OCI-LY7 (cell line): ENCODE results near the gene COLQ.

Experiments used
- EZH2phosphoT487 ChIP-seq: fragments of 200-600 bp; sonication (generic); IDR thresholded peaks from 2 replicates; pipeline ENCODE4 v1.6.1; 2018; ENCODE audit warnings: low read depth, borderline replicate concordance, mild to moderate bottlenecking, mixed run types, antibody characterized with exemption, low read length, moderate library complexity, mixed read lengths
- TF ChIP-seq, protein P1 (sequence below): fragments of 200-600 bp; sonication (generic); conservative IDR thresholded peaks from 2 replicates; pipeline ENCODE4 v1.5.1; 2014; ENCODE audit warnings: mild to moderate bottlenecking, antibody characterized with exemption, low read length, moderate library complexity, mixed read lengths

DNA sequence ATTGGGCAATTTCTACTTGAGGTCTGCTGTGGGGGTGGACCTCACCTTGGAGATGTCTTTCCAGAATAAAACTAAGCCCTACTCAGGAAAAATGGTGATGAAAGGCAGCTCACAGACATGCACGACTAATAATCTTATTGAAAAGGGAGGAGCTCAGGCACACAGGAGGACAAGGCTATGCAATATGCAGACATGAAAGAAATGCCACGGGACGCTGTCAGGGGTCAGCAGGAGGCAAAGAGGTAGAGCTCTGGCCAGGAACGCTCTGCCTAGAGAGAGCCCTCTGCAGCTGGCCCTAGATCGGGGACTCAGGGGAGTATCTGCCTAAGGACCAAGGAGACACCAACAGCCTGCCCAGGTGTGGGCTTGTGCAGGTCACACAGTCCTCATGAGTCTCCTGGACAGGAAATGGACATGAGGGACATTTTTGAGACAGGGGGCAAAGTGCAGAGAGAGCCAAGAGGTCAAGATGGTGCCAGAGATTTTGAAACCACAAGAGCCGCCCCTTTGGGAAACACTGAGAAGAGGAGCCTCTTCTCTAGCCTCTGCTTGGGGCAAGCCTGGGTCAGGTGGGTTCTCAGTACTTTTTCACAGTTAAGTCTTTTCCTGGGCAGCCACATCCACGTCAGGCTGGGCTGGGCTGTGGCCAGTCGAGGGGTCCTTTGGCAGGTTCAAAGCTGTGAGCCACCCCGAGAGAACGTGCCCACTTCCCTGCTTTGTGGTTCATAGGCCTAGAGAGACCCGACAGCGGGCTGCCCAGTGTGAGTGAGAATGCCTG is 70.9 kb downstream of the COLQ start:
- TF ChIP-seq, protein P1, sequence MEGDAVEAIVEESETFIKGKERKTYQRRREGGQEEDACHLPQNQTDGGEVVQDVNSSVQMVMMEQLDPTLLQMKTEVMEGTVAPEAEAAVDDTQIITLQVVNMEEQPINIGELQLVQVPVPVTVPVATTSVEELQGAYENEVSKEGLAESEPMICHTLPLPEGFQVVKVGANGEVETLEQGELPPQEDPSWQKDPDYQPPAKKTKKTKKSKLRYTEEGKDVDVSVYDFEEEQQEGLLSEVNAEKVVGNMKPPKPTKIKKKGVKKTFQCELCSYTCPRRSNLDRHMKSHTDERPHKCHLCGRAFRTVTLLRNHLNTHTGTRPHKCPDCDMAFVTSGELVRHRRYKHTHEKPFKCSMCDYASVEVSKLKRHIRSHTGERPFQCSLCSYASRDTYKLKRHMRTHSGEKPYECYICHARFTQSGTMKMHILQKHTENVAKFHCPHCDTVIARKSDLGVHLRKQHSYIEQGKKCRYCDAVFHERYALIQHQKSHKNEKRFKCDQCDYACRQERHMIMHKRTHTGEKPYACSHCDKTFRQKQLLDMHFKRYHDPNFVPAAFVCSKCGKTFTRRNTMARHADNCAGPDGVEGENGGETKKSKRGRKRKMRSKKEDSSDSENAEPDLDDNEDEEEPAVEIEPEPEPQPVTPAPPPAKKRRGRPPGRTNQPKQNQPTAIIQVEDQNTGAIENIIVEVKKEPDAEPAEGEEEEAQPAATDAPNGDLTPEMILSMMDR: no peak
- TF ChIP-seq EZH2phosphoT487: no peak
